Pancreas (tissue), 10 donors: ENCODE measurements around the gene FN3KRP. TPM values are rescaled to one million over a fixed set of nuclear protein-coding genes. Genes with fewer than 3 reads are reported as not detected.
A peak's percentile ranks its signal among the peaks of the same experiment; 100 is the strongest.

ENCODE experiments used
- ATAC-seq, 4 donors: fragments of 200-7000 bp; cut with Tn5 transposase; one replicate each; pipeline versions ENCODE4 v1.8.0 to v1.9.1; 2020; ENCODE audit warnings: mild to moderate bottlenecking in 4 of 4, moderate library complexity in 4 of 4
- DNase-seq, 6 donors: peaks; one replicate each; pipeline ENCODE4 v3.0.0-alpha.2; 2020
- FAIRE-seq: peaks from 2 replicates; lab custom pipeline; 2012; peaks lifted over from hg19 to GRCh38; lab: Jason Lieb, UNC
- H3K27ac ChIP-seq, 4 donors: fragments of 200-600 bp; sonication (generic); 1 replicate in 3 of 4; 2 replicates in 1 of 4; pipeline versions ENCODE4 v1.5.0 to v1.8.0; 2020
- H3K27me3 ChIP-seq, 4 donors: fragments of 200-600 bp; one replicate each; pipeline ENCODE4 v1.8.0; 2021
- H3K36me3 ChIP-seq, 3 donors: fragments of 200-600 bp; sonication (generic) in 1 of 3; one replicate each; pipeline versions ENCODE4 v1.5.0 to v1.8.0; 2020 to 2021
- H3K4me1 ChIP-seq, 3 donors: fragments of 200-600 bp; one replicate each; pipeline ENCODE4 v1.8.0; 2021
- H3K4me3 ChIP-seq, 4 donors: fragments of 200-600 bp; sonication (generic) in 2 of 4; one replicate each; pipeline versions ENCODE4 v1.5.0 to v1.8.0; 2020 to 2021
- H3K9me3 ChIP-seq, 4 donors: fragments of 200-600 bp; one replicate each; pipeline ENCODE4 v1.8.0; 2021
- CTCF ChIP-seq, 4 donors: fragments of 200-600 bp; sonication (generic) in 3 of 4; IDR thresholded peaks; one replicate each; pipeline versions ENCODE4 v1.5.0 to v1.8.0; 2021; ENCODE audit warnings: antibody characterized with exemption in 4 of 4
- WGBS, 2 donors: extraction: QIAGEN DNeasy Blood & Tissue Kit; methylation state at CpG; one replicate each; pipeline ENCODE4 v1.1.7; 2013; 5-methylcytosine and 5-hydroxymethylcytosine counted together
- intact Hi-C, 3 donors: fragments of 100-400 bp; cut with DNase I; formaldehyde crosslinking; loops; one replicate each; pipeline versions ENCODE4 v1.11.1 to v1.14.2; 2022
- polyA plus RNA-seq, 2 donors: library from polyadenylated mRNA; stranded (reverse); fragments of 200-250 nt; gene quantifications; one replicate each; pipeline ENCODE4 v1.2.3, GENCODE V29; 2013
- total RNA-seq, 6 donors: library from RNA; stranded (reverse); fragmentation: NEBNext Ultra II Directional in 4 of 6; extraction: Animal tissue kit (Norgen Biotek cat#: 25700) in 4 of 6; gene quantifications; one replicate each; pipeline versions ENCODE4 v1.2.1 to v1.2.4, GENCODE V29; 2021 to 2023
- donor health status: healthy with polysubstance abuse.
- donor health status: DM: no; HTN: no; CAD: no; lungs with moderate emphysema.
- donor health status: DM: no; HTN: no; CAD: no.
- donor health status: control.
- donor health status: control.
- donor health status: Bipolar disorder and iron deficiency.
- donor health status: DM: yes; HTN: yes; CAD: no.
- donor health status: DM: no; HTN: no; CAD: no.
- donor health status: DM: no; HTN: no; CAD: no.
- donor health status: DM: yes; HTN: yes; CAD: no.

FN3KRP gene
- total and polyA plus RNA-seq, 8 donors: 9.3 to 23.1 (median 13.4) TPM

- H3K27ac ChIP-seq: no peak overlapping the region
- H3K36me3 ChIP-seq: no peaks in the 10 kb centered on the region
- no peak overlapping the region for H3K4me3 ChIP-seq
- DNase-seq: peak in 1 of 6 donors; percentile 34
- peaks cover 0 to 6% (median 3%) of the 10 kb centered on the region in 3 donors for H3K4me1 ChIP-seq
- no peaks in the 10 kb centered on the region for H3K27me3 ChIP-seq
- intact Hi-C loops: no loop called here
- H3K9me3 ChIP-seq: no peaks in the 10 kb centered on the region
- 85 to 95% methylated on average over 16 of the region's 16 CpGs for WGBS, 2 donors
- TF ChIP-seq CTCF (IDR thresholded peaks at IDR 0.05): no peak
- no peak for ATAC-seq
- no peak for FAIRE-seq
Measured at GRCh38 chr17:82692268-82692667, 24.2 kb upstream of the FN3KRP start.

GRCh38 chr17:82693168-82693867 lies 23.2 kb upstream of the FN3KRP start:
- ATAC-seq (no peak), DNase-seq (peak in 1 of 6 donors; percentile 19), FAIRE-seq (no peak)
- Histone ChIP-seq H3K27ac (no peak overlapping the region), H3K36me3 (no peaks in the 10 kb centered on the region), H3K4me1 (peaks cover 0 to 8% (median 6%) of the 10 kb centered on the region in 3 donors), H3K27me3 (no peaks in the 10 kb centered on the region), H3K9me3 (no peaks in the 10 kb centered on the region), H3K4me3 (no peak overlapping the region)
- WGBS, 2 donors: 94 to 96% methylated on average over 22 of the region's 22 CpGs
- TF ChIP-seq CTCF (IDR thresholded peaks at IDR 0.05): no peak
- intact Hi-C loops: no loop called here

- FAIRE-seq: no peak
- no peak overlapping the region for H3K4me3 ChIP-seq
- WGBS, 2 donors: 66 to 83% methylated on average over 2 of the region's 2 CpGs
- no peaks in the 10 kb centered on the region for H3K9me3 ChIP-seq
- H3K27me3 ChIP-seq: no peaks in the 10 kb centered on the region
- ATAC-seq: no peak
- no peak for TF ChIP-seq CTCF (IDR thresholded peaks at IDR 0.05)
- no peak overlapping the region for H3K27ac ChIP-seq
- no peaks in the 10 kb centered on the region for H3K36me3 ChIP-seq
- intact Hi-C loops: no loop called here
- DNase-seq: no peak
- H3K4me1 ChIP-seq: peaks cover 0 to 8% (median 6%) of the 10 kb centered on the region in 3 donors
Measured at GRCh38 chr17:82694647-82695046, 21.9 kb upstream of the FN3KRP start.

GRCh38 chr17:82696259-82696658 lies 20.2 kb upstream of the FN3KRP start:
- Histone ChIP-seq H3K27me3 (no peaks in the 10 kb centered on the region), H3K27ac (no peak overlapping the region), H3K4me1 (peaks cover 0 to 8% (median 6%) of the 10 kb centered on the region in 3 donors), H3K4me3 (no peak overlapping the region), H3K36me3 (no peaks in the 10 kb centered on the region), H3K9me3 (no peaks in the 10 kb centered on the region)
- no peak for TF ChIP-seq CTCF (IDR thresholded peaks at IDR 0.05)
- no peak for ATAC-seq
- DNase-seq: peak in 1 of 6 donors; percentile 17
- intact Hi-C loops: no loop called here
- WGBS, 2 donors: 96 to 98% methylated on average over 16 of the region's 17 CpGs
- FAIRE-seq: no peak
